AG09309 (cell line): ENCODE measurements around the gene CSNK2A1.
"Not testable (repeated sequence)": the region's sequence is repeated elsewhere in the genome, so short reads cannot be mapped to it uniquely, and the experiment has no call there.

Experiments
- DNase-seq: peaks from one replicate; pipeline ENCODE4 v3.0.0-alpha.2; 2010; ENCODE audit warnings: low read depth
- H3K4me3 ChIP-seq: 2 replicates; pipeline ENCODE4 v1.5.1; 2011; ENCODE audit warnings: mild to moderate bottlenecking, low read depth, low read length, moderate library complexity; ENCODE audit not compliant: control insufficient read depth
- TF ChIP-seq, protein P1 (sequence below): IDR thresholded peaks from 2 replicates; pipeline ENCODE4 v1.5.1; 2011; ENCODE audit warnings: mild to moderate bottlenecking, low read depth, low read length, inconsistent platforms; ENCODE audit not compliant: insufficient read depth, control insufficient read depth; ENCODE audit errors: missing control alignments

The CSNK2A1 gene

DNA sequence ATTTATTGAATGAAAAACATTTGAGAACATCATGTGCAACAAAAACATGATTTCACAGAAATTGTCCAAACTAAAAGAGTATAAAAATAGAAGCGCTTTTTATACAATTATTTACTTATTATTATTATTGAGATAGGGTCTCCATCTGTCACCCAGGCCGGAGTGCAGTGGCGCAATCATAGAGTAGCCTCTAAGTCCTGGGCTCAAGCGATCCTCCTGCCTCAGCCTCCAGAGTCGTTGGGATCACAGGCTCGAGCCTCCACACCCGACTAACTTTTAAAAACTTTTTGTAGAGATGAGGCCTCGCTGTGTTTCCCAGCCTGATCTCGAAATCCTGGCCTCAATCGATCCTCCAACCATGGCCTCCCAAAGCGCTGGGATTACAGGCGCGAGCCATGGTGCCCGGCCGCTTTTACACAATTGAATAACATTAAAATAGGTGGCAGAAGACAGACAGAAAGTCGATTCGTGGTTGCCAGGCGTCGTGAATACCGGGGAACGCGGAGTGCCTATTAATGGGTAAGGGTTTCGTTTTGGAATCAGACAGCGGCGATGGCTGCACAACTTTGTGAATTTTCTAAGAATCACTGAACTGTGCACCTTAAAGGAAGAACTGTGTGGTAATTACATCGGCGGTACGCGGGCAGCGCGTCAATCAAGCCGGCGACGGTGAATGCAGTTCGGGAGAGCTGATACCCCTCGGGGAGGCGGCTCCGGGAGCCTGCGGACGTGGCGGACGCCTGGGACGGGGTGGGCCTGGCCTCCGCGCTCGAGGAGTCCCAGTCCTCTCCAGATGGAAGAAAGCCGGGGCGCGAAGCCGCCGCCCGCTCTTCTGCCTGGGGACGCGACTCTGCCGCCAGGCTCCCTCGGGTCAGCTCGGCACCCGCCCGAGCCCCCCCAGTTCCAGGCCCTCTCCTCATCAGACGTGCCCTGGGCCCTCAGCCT lies 82.1 kb downstream of the CSNK2A1 start:
- H3K4me3 ChIP-seq, result peak overlapping the region; percentile 81
- DNase-seq, result no peak
- TF ChIP-seq, protein P1, sequence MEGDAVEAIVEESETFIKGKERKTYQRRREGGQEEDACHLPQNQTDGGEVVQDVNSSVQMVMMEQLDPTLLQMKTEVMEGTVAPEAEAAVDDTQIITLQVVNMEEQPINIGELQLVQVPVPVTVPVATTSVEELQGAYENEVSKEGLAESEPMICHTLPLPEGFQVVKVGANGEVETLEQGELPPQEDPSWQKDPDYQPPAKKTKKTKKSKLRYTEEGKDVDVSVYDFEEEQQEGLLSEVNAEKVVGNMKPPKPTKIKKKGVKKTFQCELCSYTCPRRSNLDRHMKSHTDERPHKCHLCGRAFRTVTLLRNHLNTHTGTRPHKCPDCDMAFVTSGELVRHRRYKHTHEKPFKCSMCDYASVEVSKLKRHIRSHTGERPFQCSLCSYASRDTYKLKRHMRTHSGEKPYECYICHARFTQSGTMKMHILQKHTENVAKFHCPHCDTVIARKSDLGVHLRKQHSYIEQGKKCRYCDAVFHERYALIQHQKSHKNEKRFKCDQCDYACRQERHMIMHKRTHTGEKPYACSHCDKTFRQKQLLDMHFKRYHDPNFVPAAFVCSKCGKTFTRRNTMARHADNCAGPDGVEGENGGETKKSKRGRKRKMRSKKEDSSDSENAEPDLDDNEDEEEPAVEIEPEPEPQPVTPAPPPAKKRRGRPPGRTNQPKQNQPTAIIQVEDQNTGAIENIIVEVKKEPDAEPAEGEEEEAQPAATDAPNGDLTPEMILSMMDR, result no peak

DNA sequence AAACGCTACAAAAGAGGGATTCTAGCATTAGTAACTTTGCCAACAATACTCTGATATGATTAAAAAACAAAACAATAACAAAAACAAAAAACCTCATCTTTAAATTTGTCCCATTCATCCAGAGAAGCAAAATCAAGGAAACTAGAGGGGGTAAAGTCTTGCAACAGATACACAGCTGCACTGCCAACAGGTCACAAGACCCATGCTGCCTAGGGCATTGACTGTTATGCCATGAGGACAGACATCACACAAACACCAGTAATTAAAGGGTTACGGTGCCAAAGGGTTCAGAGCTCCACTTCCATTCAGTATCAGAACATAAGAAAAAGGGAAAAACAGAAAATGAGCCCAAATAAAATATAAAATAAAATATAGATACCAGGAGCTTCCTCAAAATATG lies 82.9 kb downstream of the CSNK2A1 start:
- no peak for DNase-seq
- TF ChIP-seq, protein P1, result no peak
- H3K4me3 ChIP-seq, result peak overlapping the region; percentile 81

DNA sequence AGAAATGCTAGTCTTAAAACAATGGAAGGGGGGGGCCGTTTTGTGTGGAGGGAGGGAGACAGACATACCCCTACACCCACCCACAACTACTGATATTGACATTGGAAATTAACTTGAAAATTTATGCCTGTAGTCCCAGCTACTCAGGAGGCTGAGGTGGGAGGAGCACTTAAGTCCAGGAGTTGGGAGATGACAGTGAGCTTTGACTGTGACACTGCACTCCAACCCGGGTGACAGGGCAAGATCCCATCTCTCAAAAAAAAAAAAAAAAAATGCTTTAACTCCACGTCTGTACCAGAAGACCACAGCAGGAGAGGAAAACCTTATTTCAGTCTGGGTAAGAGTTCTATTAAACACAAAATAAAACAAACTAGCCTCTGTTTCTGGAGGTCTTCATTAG lies 83.4 kb downstream of the CSNK2A1 start:
- no peak for DNase-seq
- TF ChIP-seq, protein P1, result no peak
- no peak overlapping the region for H3K4me3 ChIP-seq

DNA sequence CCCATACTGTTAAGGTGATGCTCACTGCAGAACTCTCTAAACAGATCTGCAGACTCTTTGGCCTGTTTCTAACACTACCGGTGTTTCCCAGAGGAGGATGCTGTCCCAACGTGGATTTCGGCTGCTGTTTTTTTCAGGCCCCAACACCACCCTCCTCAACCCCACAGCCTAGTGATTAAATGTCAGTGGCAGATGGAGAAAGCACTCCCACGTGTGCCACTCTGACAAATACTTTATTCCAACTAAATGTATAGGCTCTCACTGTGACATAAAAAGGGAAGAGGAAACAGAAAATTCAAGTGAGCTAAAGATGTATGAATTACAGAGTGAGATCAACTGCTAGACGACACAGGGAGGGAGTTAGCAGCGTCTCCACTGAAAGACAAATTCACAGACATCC lies 84.8 kb downstream of the CSNK2A1 start:
- TF ChIP-seq, protein P1, result no peak

DNA sequence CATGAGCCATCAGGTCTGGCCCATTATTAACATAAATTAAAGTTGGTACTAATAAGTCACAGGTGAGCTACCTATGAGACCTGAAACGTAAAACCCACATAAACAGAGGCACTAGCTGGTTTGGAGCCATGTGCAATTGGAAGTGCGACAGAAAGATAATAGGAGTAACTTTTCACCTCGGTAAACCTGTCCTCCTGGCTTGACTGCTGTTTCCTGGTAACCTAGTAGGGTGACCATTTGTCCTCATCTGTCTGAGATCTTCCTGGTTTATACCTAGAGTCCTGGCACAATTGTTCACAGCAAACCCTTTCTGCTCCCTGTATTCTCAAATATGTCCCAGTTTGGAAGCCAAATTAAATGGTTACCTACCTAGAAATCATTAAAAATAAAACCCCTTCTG lies 88.6 kb downstream of the CSNK2A1 start:
- DNase-seq, result no peak
- H3K4me3 ChIP-seq, result no peak overlapping the region
- TF ChIP-seq, protein P1, result no peak

More for the DNA sequence above, 84.8 kb downstream of the CSNK2A1 start:
- H3K4me3 ChIP-seq, result no peak overlapping the region
- DNase-seq, result no peak

DNA sequence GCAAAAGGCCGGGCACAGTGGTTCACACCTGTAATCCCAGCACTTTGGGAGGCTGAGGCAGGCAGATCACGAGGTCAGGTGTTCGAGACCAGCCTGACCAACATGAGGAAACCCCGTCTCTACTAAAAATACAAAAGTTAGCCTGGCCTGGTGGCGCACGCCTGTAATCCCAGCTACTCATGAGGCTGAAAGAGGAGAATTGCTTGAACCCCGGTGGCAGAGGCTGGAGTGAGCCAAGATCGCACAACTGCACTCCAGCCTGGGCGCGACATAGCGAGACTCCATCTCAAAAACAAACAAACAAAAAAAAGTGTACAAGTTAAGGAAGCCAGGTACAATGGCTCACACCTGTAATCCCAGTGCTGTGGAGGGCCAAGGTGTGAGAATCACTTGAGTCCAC lies 91.6 kb downstream of the CSNK2A1 start:
- DNase-seq, H3K4me3 ChIP-seq: not testable (repeated sequence)

DNA sequence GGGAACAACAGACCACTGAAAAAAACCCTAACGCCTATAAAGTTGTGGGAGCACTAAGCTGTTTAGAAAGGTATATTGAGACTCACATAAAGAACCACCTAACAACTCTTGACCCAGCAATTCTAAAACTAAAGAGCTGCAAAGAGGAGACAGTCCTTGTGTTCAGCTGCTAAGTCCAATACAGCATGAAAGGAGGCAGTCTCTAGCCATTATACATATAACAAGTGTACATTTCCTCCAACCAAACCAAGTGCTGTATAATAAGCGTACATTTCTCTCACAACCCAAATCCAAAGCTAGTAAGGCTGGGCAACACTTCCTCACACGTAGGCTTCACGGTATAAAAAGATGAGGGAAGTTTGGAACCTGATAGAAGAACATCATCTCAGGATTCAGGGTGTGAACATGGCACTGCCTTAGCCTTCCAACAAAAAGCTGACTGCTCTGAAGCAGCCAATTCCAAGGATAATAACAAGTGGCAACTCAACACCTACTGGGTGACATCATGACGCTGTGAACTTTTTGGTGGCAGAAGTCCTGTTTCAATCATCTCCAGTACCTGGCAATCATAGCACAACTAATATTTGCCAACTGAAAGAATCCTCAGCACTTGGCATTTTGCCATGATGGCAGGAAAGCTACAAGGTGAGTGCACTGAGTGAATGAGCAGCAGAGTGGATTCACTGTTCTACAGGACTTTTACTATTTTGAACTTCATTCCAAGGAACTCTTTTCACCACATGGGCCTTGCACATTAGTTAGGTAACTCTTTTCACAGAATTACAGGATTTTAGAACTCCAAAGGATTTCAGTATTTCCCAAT lies 97.9 kb downstream of the CSNK2A1 start:
- H3K4me3 ChIP-seq, result no peak overlapping the region
- TF ChIP-seq, protein P1, result no peak
- DNase-seq, result no peak
